Neuron (in vitro differentiated cells): ENCODE measurements around the gene MAPK11.
A peak's percentile ranks its signal among the peaks of the same experiment; 100 is the strongest.

Source experiments
- H2AFZ ChIP-seq: one replicate; pipeline ENCODE4 v1.6.1; 2013; ENCODE audit warnings: low read depth, mild to moderate bottlenecking, inconsistent platforms, low read length, moderate library complexity
- H3K27me3 ChIP-seq: one replicate; pipeline ENCODE4 v1.6.1; 2013; ENCODE audit warnings: low read length; ENCODE audit not compliant: insufficient read depth
- H3K36me3 ChIP-seq: one replicate; pipeline ENCODE4 v1.6.1; 2013; ENCODE audit warnings: low read length; ENCODE audit not compliant: insufficient read depth
- H3K4me1 ChIP-seq: one replicate; pipeline ENCODE4 v1.6.1; 2013; ENCODE audit warnings: low read length; ENCODE audit not compliant: insufficient read depth
- H3K4me3 ChIP-seq: 2 replicates; pipeline ENCODE4 v1.5.1; 2013; ENCODE audit warnings: mild to moderate bottlenecking, low read length, moderate library complexity
- H3K9me3 ChIP-seq: one replicate; pipeline ENCODE4 v1.6.1; 2013; ENCODE audit warnings: low read length

MAPK11 gene

GRCh38 chr22:50262973-50263617, 7.1 kb downstream of the MAPK11 start:
- H3K9me3 ChIP-seq = peaks cover 3% of the 10 kb centered on the region
- H3K4me3 ChIP-seq = no peak overlapping the region
- no peak overlapping the region for H2AFZ ChIP-seq
- peaks cover 20% of the 10 kb centered on the region for H3K4me1 ChIP-seq
- H3K36me3 ChIP-seq = peaks cover 15% of the 10 kb centered on the region
- no peaks in the 10 kb centered on the region for H3K27me3 ChIP-seq

GRCh38 chr22:50262460-50262911, 7.7 kb downstream of the MAPK11 start:
- Histone ChIP-seq H2AFZ (no peak overlapping the region), H3K4me1 (peaks cover 20% of the 10 kb centered on the region), H3K27me3 (no peaks in the 10 kb centered on the region), H3K9me3 (peaks cover 3% of the 10 kb centered on the region), H3K36me3 (peaks cover 19% of the 10 kb centered on the region), H3K4me3 (peak overlapping the region; percentile 58)

GRCh38 chr22:50261615-50262459, 8.3 kb downstream of the MAPK11 start, which contains the start of gene MAPK12:
MAPK12 (minus strand) TSS chr22:50261683; CDS start chr22:50261509, 174 bp downstream.
- peaks cover 24% of the 10 kb centered on the region for H3K36me3 ChIP-seq
- H3K4me1 ChIP-seq = peaks cover 20% of the 10 kb centered on the region
- peaks cover 1% of the 10 kb centered on the region for H3K9me3 ChIP-seq
- H3K27me3 ChIP-seq = no peaks in the 10 kb centered on the region
- peak within 1 kb of the TSS; percentile 58 for H3K4me3 ChIP-seq
- peak within 1 kb of the TSS; percentile 5 for H2AFZ ChIP-seq

- H3K4me3 ChIP-seq = peak overlapping the region; percentile 58
- H3K36me3 ChIP-seq = peaks cover 22% of the 10 kb centered on the region
- peaks cover 20% of the 10 kb centered on the region for H3K4me1 ChIP-seq
- H2AFZ ChIP-seq = peak overlapping the region; percentile 5
- no peaks in the 10 kb centered on the region for H3K27me3 ChIP-seq
- no peaks in the 10 kb centered on the region for H3K9me3 ChIP-seq
Measured at GRCh38 chr22:50260801-50261614, 9.2 kb downstream of the MAPK11 start.

- Histone ChIP-seq H3K9me3 (no peaks in the 10 kb centered on the region), H3K36me3 (peaks cover 24% of the 10 kb centered on the region), H3K4me1 (peaks cover 20% of the 10 kb centered on the region), H3K4me3 (peak overlapping the region; percentile 58), H3K27me3 (no peaks in the 10 kb centered on the region), H2AFZ (no peak overlapping the region)
Measured at GRCh38 chr22:50260434-50260800, 9.8 kb downstream of the MAPK11 start.

- Histone ChIP-seq H3K9me3 (no peaks in the 10 kb centered on the region), H3K4me3 (no peak overlapping the region), H2AFZ (no peak overlapping the region), H3K36me3 (peaks cover 27% of the 10 kb centered on the region), H3K4me1 (peaks cover 20% of the 10 kb centered on the region), H3K27me3 (no peaks in the 10 kb centered on the region)
Measured at GRCh38 chr22:50259302-50259701, 10.9 kb downstream of the MAPK11 start.

GRCh38 chr22:50258361-50259292, 11.6 kb downstream of the MAPK11 start:
- no peak overlapping the region for H2AFZ ChIP-seq
- H3K4me1 ChIP-seq = peaks cover 20% of the 10 kb centered on the region
- no peaks in the 10 kb centered on the region for H3K9me3 ChIP-seq
- H3K27me3 ChIP-seq = no peaks in the 10 kb centered on the region
- no peak overlapping the region for H3K4me3 ChIP-seq
- H3K36me3 ChIP-seq = peaks cover 27% of the 10 kb centered on the region

- Histone ChIP-seq H3K36me3 (peaks cover 34% of the 10 kb centered on the region), H3K4me1 (peaks cover 15% of the 10 kb centered on the region), H3K9me3 (no peaks in the 10 kb centered on the region), H3K4me3 (no peak overlapping the region), H3K27me3 (no peaks in the 10 kb centered on the region), H2AFZ (no peak overlapping the region)
Measured at GRCh38 chr22:50257451-50258360, 12.5 kb downstream of the MAPK11 start.

GRCh38 chr22:50257041-50257440, 13.1 kb downstream of the MAPK11 start:
- peaks cover 9% of the 10 kb centered on the region for H3K4me1 ChIP-seq
- no peak overlapping the region for H2AFZ ChIP-seq
- peaks cover 34% of the 10 kb centered on the region for H3K36me3 ChIP-seq
- no peak overlapping the region for H3K4me3 ChIP-seq
- H3K27me3 ChIP-seq = no peaks in the 10 kb centered on the region
- H3K9me3 ChIP-seq = no peaks in the 10 kb centered on the region

GRCh38 chr22:50256258-50256862, 13.8 kb downstream of the MAPK11 start:
- Histone ChIP-seq H2AFZ (no peak overlapping the region), H3K4me3 (no peak overlapping the region), H3K4me1 (peaks cover 12% of the 10 kb centered on the region), H3K27me3 (no peaks in the 10 kb centered on the region), H3K36me3 (peaks cover 34% of the 10 kb centered on the region), H3K9me3 (no peaks in the 10 kb centered on the region)

- Histone ChIP-seq H3K9me3 (no peaks in the 10 kb centered on the region), H3K4me3 (no peak overlapping the region), H3K4me1 (peaks cover 13% of the 10 kb centered on the region), H3K36me3 (peaks cover 34% of the 10 kb centered on the region), H3K27me3 (no peaks in the 10 kb centered on the region), H2AFZ (no peak overlapping the region)
Measured at GRCh38 chr22:50255607-50256006, 14.6 kb downstream of the MAPK11 start.
